K562 (cell line): ENCODE measurements around the gene UBAP1L. TPM values are rescaled to one million over a fixed set of nuclear protein-coding genes. Genes with fewer than 3 reads are reported as not detected.

ENCODE experiments used
- ATF7 ChIP-seq: fragments of 450-650 bp; IDR thresholded peaks from 2 replicates; pipeline ENCODE4 v1.7.1; 2014; ENCODE audit warnings: mild to moderate bottlenecking, moderate library complexity
- BCLAF1 ChIP-seq, 2 experiments: fragments of 450-650 bp in 1 of 2; IDR thresholded peaks; 2 replicates each; pipeline ENCODE4 v1.6.1; 2011 to 2017; ENCODE audit warnings: low read depth in 2 of 2, antibody characterized with exemption in 1 of 2, borderline replicate concordance in 1 of 2, low read length in 1 of 2, mild to moderate bottlenecking in 1 of 2, mixed read lengths in 1 of 2; ENCODE audit not compliant: control insufficient read depth in 1 of 2
- CHD2 ChIP-seq: IDR thresholded peaks from 2 replicates; pipeline ENCODE4 v1.6.1; 2011; ENCODE audit warnings: low read depth, low read length
- CXXC5 ChIP-seq: fragments of 250-450 bp; sonication (Bioruptor Pico); IDR thresholded peaks from 2 replicates; pipeline ENCODE4 v1.8.0; 2022; ENCODE audit warnings: inconsistent platforms, mild to moderate bottlenecking, moderate library complexity
- E4F1 ChIP-seq: fragments of 250-450 bp; sonication (Bioruptor Pico); IDR thresholded peaks from 2 replicates; pipeline ENCODE4 v1.5.0; 2021; ENCODE audit warnings: mild to moderate bottlenecking, borderline replicate concordance
- ELF2 ChIP-seq: fragments of 250-450 bp; sonication (Bioruptor Pico); IDR thresholded peaks from 2 replicates; pipeline ENCODE4 v1.5.0; 2021; ENCODE audit warnings: mild to moderate bottlenecking
- ETV6 ChIP-seq, 3 experiments: fragments of 150-350 bp in 1 of 3; sonication (generic) in 1 of 3; formaldehyde crosslinking in 1 of 3; IDR thresholded peaks; 2 replicates each; pipeline versions ENCODE4 v1.6.1 to v1.8.0; 2014 to 2022; ENCODE audit warnings: borderline replicate concordance in 2 of 3, low read depth in 2 of 3, antibody characterized with exemption in 1 of 3, low read length in 1 of 3, mild to moderate bottlenecking in 1 of 3, missing genetic modification reagents in 1 of 3
- HDAC1 ChIP-seq, 2 experiments: fragments of 450-650 bp; IDR thresholded peaks; 2 replicates each; pipeline ENCODE4 v1.6.1; 2016 to 2017; ENCODE audit warnings: inconsistent platforms in 1 of 2, mild to moderate bottlenecking in 1 of 2, moderate library complexity in 1 of 2
- KAT7 ChIP-seq: sonication (generic); formaldehyde crosslinking; IDR thresholded peaks from 2 replicates; pipeline ENCODE4 v1.8.0; 2022; ENCODE audit warnings: missing genetic modification reagents, mild to moderate bottlenecking, borderline replicate concordance
- KDM2B ChIP-seq: fragments of 250-450 bp; sonication (Bioruptor Pico); IDR thresholded peaks from 2 replicates; pipeline ENCODE4 v1.8.0; 2021; ENCODE audit warnings: mild to moderate bottlenecking, moderate library complexity
- RFX5 ChIP-seq: IDR thresholded peaks from 2 replicates; pipeline ENCODE4 v1.6.1; 2011; ENCODE audit warnings: low read depth, mild to moderate bottlenecking, improper control_type of control experiment, low read length
- SMAD3 ChIP-seq: fragments of 450-650 bp; formaldehyde crosslinking; conservative IDR thresholded peaks from 2 replicates; pipeline ENCODE4 v1.4.0; 2020; ENCODE audit warnings: mild to moderate bottlenecking
- SMAD4 ChIP-seq: fragments of 250-450 bp; sonication (Bioruptor Pico); conservative IDR thresholded peaks from 2 replicates; pipeline ENCODE4 v1.8.0; 2021; ENCODE audit warnings: inconsistent platforms, mild to moderate bottlenecking, moderate library complexity
- SPI1 ChIP-seq: IDR thresholded peaks from 2 replicates; pipeline ENCODE4 v1.6.1; 2011; ENCODE audit warnings: low read depth, low read length, control low read depth, borderline replicate concordance
- SRSF7 ChIP-seq: fragments of 200-400 bp; formaldehyde crosslinking; optimal IDR thresholded peaks from 2 replicates; pipeline ENCODE3; 2017; ENCODE audit warnings: mild to moderate bottlenecking, low read depth, low read length
- ZNF140 ChIP-seq: fragments of 250-450 bp; sonication (Bioruptor Pico); IDR thresholded peaks from 2 replicates; pipeline ENCODE4 v1.8.0; 2021; ENCODE audit warnings: moderate library complexity, mild to moderate bottlenecking, inconsistent platforms
- polyA plus RNA-seq, 8 experiments: library from polyadenylated mRNA; depleted of rRNA in 4 of 8; stranded (reverse) in 5 of 8; unstranded in 3 of 8; fragments of >200 nt; fragmentation: Nextera tagmentation in 2 of 8; fragmentation: Illumina TruSeq in 1 of 8; extraction: Ambion mirVana in 2 of 8; extraction: Trizol in 1 of 8; gene quantifications; 2 replicates each; pipeline versions ENCODE4 v1.2.1 to v1.2.3, GENCODE V29; 2011 to 2014; ENCODE audit warnings: inconsistent platforms in 1 of 8, missing spikeins in 1 of 8
- total RNA-seq, 7 experiments: library from RNA; depleted of rRNA in 6 of 7; stranded (reverse); fragments of >200 nt in 6 of 7; fragmentation: Illumina TruSeq in 2 of 7; extraction: Trizol in 2 of 7; gene quantifications; 2 replicates each; pipeline versions ENCODE4 v1.2.1 to v1.2.3, GENCODE V29; 2011 to 2021; ENCODE audit warnings: low replicate concordance in 1 of 7
- TF ChIP-seq, protein P1 (sequence below): sonication (generic); formaldehyde crosslinking; IDR thresholded peaks from 2 replicates; pipeline ENCODE4 v1.8.1; 2022; ENCODE audit warnings: missing genetic modification reagents

The UBAP1L gene
- total and polyA plus RNA-seq, 9 of the 15 experiments (the other 6 are each of a cell fraction or from before 2014, with no cell fraction given) = 0.16 to 0.71 (median 0.41) TPM; not detected in 2

GRCh38 chr15:65133548-65134200 is 18.7 kb upstream of the UBAP1L start, which contains the start of gene PDCD7 (continued):
- TF ChIP-seq E4F1 (CRISPR knock-in tag) = no peak
- TF ChIP-seq SMAD4 (CRISPR knock-in tag) = no peak
- no peak for TF ChIP-seq SMAD3 (CRISPR knock-in tag)
- no peak for TF ChIP-seq SRSF7
- TF ChIP-seq BCLAF1 (IDR thresholded peaks at IDR 0.05; ENCODE audit: borderline replicate concordance in 1 of 2, control insufficient read depth in 1 of 2, low read depth in 2 of 2, low read length in 1 of 2) = no peak
- peak; percentile 34; the same call in 1 of the 2 replicates for TF ChIP-seq CXXC5 (CRISPR knock-in tag)
- TF ChIP-seq CHD2 = no peak
- TF ChIP-seq SPI1 = no peak
- TF ChIP-seq ETV6 (IDR thresholded peaks at IDR 0.05; ENCODE audit: borderline replicate concordance in 1 of 2, low read depth in 2 of 2, low read length in 1 of 2) = no peak
- TF ChIP-seq ETV6 (CRISPR knock-in tag; IDR thresholded peaks at IDR 0.05; ENCODE audit: borderline replicate concordance) = no peak
- 0 out of 2 replicates have a peak, but pooled peaks have one; percentile 10 for TF ChIP-seq RFX5
- TF ChIP-seq KDM2B = no peak
- TF ChIP-seq, protein P1, sequence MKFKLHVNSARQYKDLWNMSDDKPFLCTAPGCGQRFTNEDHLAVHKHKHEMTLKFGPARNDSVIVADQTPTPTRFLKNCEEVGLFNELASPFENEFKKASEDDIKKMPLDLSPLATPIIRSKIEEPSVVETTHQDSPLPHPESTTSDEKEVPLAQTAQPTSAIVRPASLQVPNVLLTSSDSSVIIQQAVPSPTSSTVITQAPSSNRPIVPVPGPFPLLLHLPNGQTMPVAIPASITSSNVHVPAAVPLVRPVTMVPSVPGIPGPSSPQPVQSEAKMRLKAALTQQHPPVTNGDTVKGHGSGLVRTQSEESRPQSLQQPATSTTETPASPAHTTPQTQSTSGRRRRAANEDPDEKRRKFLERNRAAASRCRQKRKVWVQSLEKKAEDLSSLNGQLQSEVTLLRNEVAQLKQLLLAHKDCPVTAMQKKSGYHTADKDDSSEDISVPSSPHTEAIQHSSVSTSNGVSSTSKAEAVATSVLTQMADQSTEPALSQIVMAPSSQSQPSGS (CRISPR knock-in tag) = no peak
- peak in 1 of 2 experiments; percentile 90; a peak in 2 of 4 replicates for TF ChIP-seq HDAC1 (IDR thresholded peaks at IDR 0.05)
- no peak for TF ChIP-seq ZNF140 (CRISPR knock-in tag)
- 0 out of 2 replicates have a peak, but pooled peaks have one; percentile 7 for TF ChIP-seq KAT7 (CRISPR knock-in tag)
- peak; percentile 65 for TF ChIP-seq ATF7
- TF ChIP-seq ELF2 (CRISPR knock-in tag) = peak; percentile 73
